Measurements from ENCODE around the gene SAMMSON.

SAMMSON gene

GRCh38 chr3:70006089-70006488 is 6.6 kb downstream of the SAMMSON start:
- Histone ChIP-seq H3K27me3 (no peaks in the 10 kb centered on the region), H3K36me3 (no peaks in the 10 kb centered on the region), H3K4me3 (ENCODE audit: low read depth in 1 of 2, low read length in 1 of 2) (no peak overlapping the region), H3K4me1 (ENCODE audit: control insufficient read depth in 1 of 2, insufficient read depth in 1 of 2, low read depth in 1 of 2, low read length in 1 of 2) (no peaks in the 10 kb centered on the region), H3K9me3 (no peaks in the 10 kb centered on the region), H3K27ac (no peak overlapping the region)
- TF ChIP-seq CTCF (IDR thresholded peaks at IDR 0.05), result no peak

DNA sequence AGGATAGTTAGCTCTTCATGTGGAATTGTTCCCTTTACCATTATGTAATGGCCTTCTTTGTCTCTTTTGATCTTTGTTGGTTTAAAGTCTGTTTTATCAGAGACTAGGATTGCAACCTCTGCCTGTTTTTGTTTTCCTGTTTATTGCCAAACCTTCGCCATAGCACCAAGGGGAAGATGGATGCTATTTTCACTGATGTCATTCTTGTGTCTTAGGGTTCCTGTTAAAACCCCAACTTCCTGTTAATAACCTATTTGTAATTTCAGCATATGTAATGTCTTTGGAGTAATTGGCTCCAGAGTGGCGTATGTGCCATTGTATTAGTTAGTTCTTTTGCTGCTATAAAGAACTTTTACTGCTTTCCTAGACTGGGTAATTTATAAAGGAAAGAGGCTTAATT is 10.8 kb downstream of the SAMMSON start:
- H3K27me3 ChIP-seq, result no peaks in the 10 kb centered on the region
- H3K4me1 ChIP-seq (ENCODE audit: control insufficient read depth in 1 of 2, insufficient read depth in 1 of 2, low read depth in 1 of 2, low read length in 1 of 2), result no peaks in the 10 kb centered on the region
- no peak for TF ChIP-seq CTCF (IDR thresholded peaks at IDR 0.05)
- H3K9me3 ChIP-seq, result no peaks in the 10 kb centered on the region
- H3K4me3 ChIP-seq (ENCODE audit: low read depth in 1 of 2, low read length in 1 of 2), result no peak overlapping the region
- no peak overlapping the region for H3K27ac ChIP-seq
- no peaks in the 10 kb centered on the region for H3K36me3 ChIP-seq

DNA sequence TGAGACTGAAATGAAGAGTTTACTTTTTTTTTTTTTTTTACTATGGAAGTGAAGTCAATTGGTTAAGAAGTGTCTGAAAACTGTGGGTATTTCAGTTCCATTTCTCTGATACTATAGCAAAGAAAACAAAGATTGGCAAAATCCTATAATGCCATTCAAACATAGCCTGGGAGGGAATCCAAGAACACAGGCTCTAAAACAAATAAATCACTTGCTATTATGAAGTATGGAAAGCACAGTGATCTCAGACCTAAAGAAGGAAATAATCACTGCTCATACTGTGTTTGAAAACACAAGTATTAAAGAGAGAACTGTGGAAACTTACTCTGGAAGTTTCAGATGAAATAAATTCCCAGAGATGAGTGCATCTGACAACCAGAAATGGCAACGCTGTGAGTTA is 12.0 kb downstream of the SAMMSON start:
- Histone ChIP-seq H3K36me3 (no peaks in the 10 kb centered on the region), H3K27me3 (no peaks in the 10 kb centered on the region)

DNA sequence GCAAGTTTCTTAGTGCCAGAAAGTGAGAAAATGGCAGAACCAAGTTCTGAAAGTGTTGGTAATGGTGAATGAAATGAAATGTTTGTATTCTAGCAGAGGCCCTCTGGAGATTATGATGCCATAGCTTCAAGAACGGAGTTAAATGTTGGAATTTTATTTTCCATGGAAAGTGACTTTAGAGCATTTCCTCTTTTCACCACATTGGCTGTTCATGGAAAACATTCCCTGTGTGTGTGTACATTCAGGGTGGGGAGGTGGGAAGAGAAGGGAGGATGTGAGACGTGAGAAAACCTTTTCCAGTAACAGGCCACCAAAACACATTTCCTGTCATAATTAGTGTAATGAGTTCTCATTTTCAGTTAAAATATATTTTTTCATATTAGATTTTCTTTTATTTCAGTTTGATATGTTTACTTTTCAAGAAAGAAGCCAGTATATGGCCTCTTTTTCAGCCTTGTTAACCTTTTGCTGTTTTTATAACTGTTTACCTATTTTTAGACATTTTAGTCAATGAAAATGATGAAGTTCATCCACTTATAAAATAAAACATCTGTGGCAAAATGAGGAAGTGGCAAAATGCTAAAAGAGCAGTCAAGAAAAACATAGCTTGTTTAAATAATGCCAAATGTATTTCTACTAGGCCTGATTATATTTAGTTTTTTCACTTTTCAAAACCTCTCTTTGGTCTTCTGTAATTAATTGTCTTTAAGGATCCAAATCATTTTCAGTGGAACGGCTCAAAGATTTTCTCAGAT is 21.6 kb downstream of the SAMMSON start:
- no peaks in the 10 kb centered on the region for H3K27me3 ChIP-seq
- no peak overlapping the region for H3K27ac ChIP-seq
- H3K4me1 ChIP-seq (ENCODE audit: control insufficient read depth in 1 of 2, insufficient read depth in 1 of 2, low read depth in 1 of 2, low read length in 1 of 2), result no peaks in the 10 kb centered on the region
- no peak overlapping the region for H3K4me3 ChIP-seq (ENCODE audit: low read depth in 1 of 2, low read length in 1 of 2)
- TF ChIP-seq CTCF (IDR thresholded peaks at IDR 0.05), result no peak
- H3K36me3 ChIP-seq, result no peaks in the 10 kb centered on the region
- no peaks in the 10 kb centered on the region for H3K9me3 ChIP-seq

More for the DNA sequence above, 12.0 kb downstream of the SAMMSON start:
- Histone ChIP-seq H3K9me3 (no peaks in the 10 kb centered on the region), H3K4me3 (ENCODE audit: low read depth in 1 of 2, low read length in 1 of 2) (no peak overlapping the region), H3K27ac (no peak overlapping the region), H3K4me1 (ENCODE audit: control insufficient read depth in 1 of 2, insufficient read depth in 1 of 2, low read depth in 1 of 2, low read length in 1 of 2) (no peaks in the 10 kb centered on the region)
- TF ChIP-seq CTCF (IDR thresholded peaks at IDR 0.05), result no peak

- no peaks in the 10 kb centered on the region for H3K27me3 ChIP-seq
- H3K36me3 ChIP-seq, result no peaks in the 10 kb centered on the region
- H3K4me3 ChIP-seq (ENCODE audit: low read depth in 1 of 2, low read length in 1 of 2), result no peak overlapping the region
- no peaks in the 10 kb centered on the region for H3K9me3 ChIP-seq
- TF ChIP-seq CTCF (IDR thresholded peaks at IDR 0.05), result no peak
- H3K27ac ChIP-seq, result no peak overlapping the region
- no peaks in the 10 kb centered on the region for H3K4me1 ChIP-seq (ENCODE audit: control insufficient read depth in 1 of 2, insufficient read depth in 1 of 2, low read depth in 1 of 2, low read length in 1 of 2)
Measured at GRCh38 chr3:70028361-70028760, 28.8 kb downstream of the SAMMSON start.

All from neutrophil (primary cell).